Nephron progenitor cell (in vitro differentiated cells): Measurements from ENCODE around the gene BCAP29.

Experiments
- DNase-seq: peaks from one replicate; pipeline ENCODE4 v3.0.0; 2021
- H3K27ac Mint-ChIP-seq: 2 replicates; pipeline ENCODE4 v1.8.0; 2021; ENCODE audit warnings: mild to moderate bottlenecking, moderate library complexity, mixed read lengths
- H3K27me3 Mint-ChIP-seq: 2 replicates; pipeline ENCODE4 v1.8.0; 2021; ENCODE audit warnings: mild to moderate bottlenecking, low read depth, mixed read lengths; ENCODE audit not compliant: poor library complexity
- H3K36me3 Mint-ChIP-seq: 2 replicates; pipeline ENCODE4 v1.8.0; 2021; ENCODE audit warnings: low read depth, mixed read lengths
- H3K4me1 Mint-ChIP-seq: 2 replicates; pipeline ENCODE4 v1.8.0; 2021; ENCODE audit warnings: mixed read lengths
- H3K4me3 Mint-ChIP-seq: 2 replicates; pipeline ENCODE4 v1.8.0; 2021; ENCODE audit warnings: mild to moderate bottlenecking, moderate library complexity, mixed read lengths
- H3K9me3 Mint-ChIP-seq: 2 replicates; pipeline ENCODE4 v1.8.0; 2021; ENCODE audit warnings: mild to moderate bottlenecking, moderate library complexity, mixed read lengths
- CTCF ChIP-seq: fragments of 200-600 bp; sonication (generic); IDR thresholded peaks from 2 replicates; pipeline ENCODE4 v1.5.0; 2021; ENCODE audit warnings: antibody characterized with exemption

Gene BCAP29

GRCh38 chr7:107544848-107545591, 35.0 kb upstream of the BCAP29 start:
- DNase-seq, result no peak
- H3K36me3 Mint-ChIP-seq, result peaks cover 79% of the 10 kb centered on the region
- H3K4me1 Mint-ChIP-seq, result peaks cover 2% of the 10 kb centered on the region
- peaks cover 36% of the 10 kb centered on the region for H3K9me3 Mint-ChIP-seq
- no peak overlapping the region for H3K27ac Mint-ChIP-seq
- H3K4me3 Mint-ChIP-seq, result no peak overlapping the region
- TF ChIP-seq CTCF, result no peak
- H3K27me3 Mint-ChIP-seq, result no peaks in the 10 kb centered on the region

GRCh38 chr7:107551936-107552335, 28.1 kb upstream of the BCAP29 start:
- Mint-ChIP-seq H3K4me1 (no peaks in the 10 kb centered on the region), H3K27me3 (no peaks in the 10 kb centered on the region)

GRCh38 chr7:107555893-107556292, 24.2 kb upstream of the BCAP29 start:
- no peaks in the 10 kb centered on the region for H3K9me3 Mint-ChIP-seq
- no peak overlapping the region for H3K27ac Mint-ChIP-seq
- H3K27me3 Mint-ChIP-seq, result no peaks in the 10 kb centered on the region
- H3K36me3 Mint-ChIP-seq, result peaks cover 41% of the 10 kb centered on the region
- no peak for DNase-seq
- H3K4me3 Mint-ChIP-seq, result no peak overlapping the region
- H3K4me1 Mint-ChIP-seq, result peaks cover 4% of the 10 kb centered on the region
- no peak for TF ChIP-seq CTCF

More at GRCh38 chr7:107551936-107552335, 28.1 kb upstream of the BCAP29 start:
- no peak overlapping the region for H3K27ac Mint-ChIP-seq
- peaks cover 5% of the 10 kb centered on the region for H3K9me3 Mint-ChIP-seq
- no peak overlapping the region for H3K4me3 Mint-ChIP-seq
- no peak for DNase-seq
- TF ChIP-seq CTCF, result no peak
- H3K36me3 Mint-ChIP-seq, result peaks cover 77% of the 10 kb centered on the region

GRCh38 chr7:107559864-107560263, 20.2 kb upstream of the BCAP29 start:
- no peaks in the 10 kb centered on the region for H3K27me3 Mint-ChIP-seq
- no peak for DNase-seq
- no peaks in the 10 kb centered on the region for H3K9me3 Mint-ChIP-seq
- H3K4me3 Mint-ChIP-seq, result no peak overlapping the region
- TF ChIP-seq CTCF, result no peak
- peaks cover 36% of the 10 kb centered on the region for H3K4me1 Mint-ChIP-seq
- peaks cover 17% of the 10 kb centered on the region for H3K36me3 Mint-ChIP-seq
- no peak overlapping the region for H3K27ac Mint-ChIP-seq

- H3K4me1 Mint-ChIP-seq, result peaks cover 44% of the 10 kb centered on the region
- TF ChIP-seq CTCF, result no peak
- H3K27me3 Mint-ChIP-seq, result no peaks in the 10 kb centered on the region
- peaks cover 11% of the 10 kb centered on the region for H3K36me3 Mint-ChIP-seq
- no peaks in the 10 kb centered on the region for H3K9me3 Mint-ChIP-seq
- H3K27ac Mint-ChIP-seq, result peak overlapping the region; percentile 68
- peak overlapping the region; percentile 90 for H3K4me3 Mint-ChIP-seq
- DNase-seq, result no peak
Observed at GRCh38 chr7:107560898-107561516, 19.0 kb upstream of the BCAP29 start.
